Karpas-422 (cell line): ENCODE measurements around the gene FOXK1. TPM values are rescaled to one million over a fixed set of nuclear protein-coding genes. Genes with fewer than 3 reads are reported as not detected.
"Not testable (repeated sequence)": the region's sequence is repeated elsewhere in the genome, so short reads cannot be mapped to it uniquely, and the experiment has no call there.

ENCODE experiments used
- DNase-seq: peaks from one replicate; pipeline ENCODE4 v3.0.0-alpha.2; 2015
- H2AFZ ChIP-seq: fragments of 200-600 bp; sonication (generic); 2 replicates; pipeline ENCODE4 v1.6.1; 2014; ENCODE audit warnings: antibody characterized with exemption, low read length, mixed read lengths
- H3K27ac ChIP-seq: fragments of 200-600 bp; sonication (generic); 2 replicates; pipeline ENCODE4 v1.5.1; 2014; ENCODE audit warnings: mild to moderate bottlenecking, low read length, moderate library complexity
- H3K27me3 ChIP-seq: fragments of 200-600 bp; sonication (generic); 2 replicates; pipeline ENCODE4 v1.6.1; 2014; ENCODE audit warnings: low read length, mixed read lengths
- H3K36me3 ChIP-seq: fragments of 200-600 bp; sonication (generic); 2 replicates; pipeline ENCODE4 v1.6.1; 2014; ENCODE audit warnings: low read length, mixed read lengths; ENCODE audit not compliant: insufficient read depth
- H3K4me1 ChIP-seq: fragments of 200-600 bp; sonication (generic); 2 replicates; pipeline ENCODE4 v1.6.1; 2014; ENCODE audit warnings: mild to moderate bottlenecking, low read length, mixed read lengths
- H3K4me2 ChIP-seq: fragments of 200-600 bp; sonication (generic); 2 replicates; pipeline ENCODE4 v1.6.1; 2014; ENCODE audit warnings: low read length, low read depth, mild to moderate bottlenecking; ENCODE audit not compliant: poor library complexity, severe bottlenecking
- H3K4me3 ChIP-seq: fragments of 200-600 bp; sonication (generic); 2 replicates; pipeline ENCODE4 v1.5.1; 2014; ENCODE audit warnings: mild to moderate bottlenecking, antibody characterized with exemption, low read length, mixed read lengths
- H3K79me2 ChIP-seq: fragments of 200-600 bp; sonication (generic); 2 replicates; pipeline ENCODE4 v1.6.1; 2014; ENCODE audit warnings: mild to moderate bottlenecking, low read length, mixed read lengths
- H3K9ac ChIP-seq: fragments of 200-600 bp; sonication (generic); 2 replicates; pipeline ENCODE4 v1.6.0; 2014; ENCODE audit warnings: low read length
- H3K9me2 ChIP-seq: fragments of 200-600 bp; sonication (generic), shearing (Covaris generic); replicated peaks from 2 replicates; pipeline ENCODE4 v1.6.0; 2014; ENCODE audit warnings: mild to moderate bottlenecking, low read length, moderate library complexity; ENCODE audit not compliant: insufficient read depth
- H3K9me3 ChIP-seq: fragments of 300-700, 200-600 bp; sonication (generic); 2 replicates; pipeline ENCODE4 v1.6.1; 2014; ENCODE audit warnings: low read length, mixed read lengths
- H4K20me1 ChIP-seq: fragments of 200-600 bp; sonication (generic); 2 replicates; pipeline ENCODE4 v1.6.1; 2014; ENCODE audit warnings: mild to moderate bottlenecking, antibody characterized with exemption, low read length, low read depth; ENCODE audit not compliant: insufficient read depth
- total RNA-seq: library from RNA; depleted of rRNA; stranded (reverse); fragments of >200 nt; shearing (Covaris generic); gene quantifications from 2 replicates; pipeline ENCODE4 v1.2.3, GENCODE V29; 2014; ENCODE audit warnings: low replicate concordance

Gene FOXK1
- total RNA-seq, 1 experiment from 2014 or later: 20.3 TPM

- H3K4me3 ChIP-seq, H2AFZ ChIP-seq, H4K20me1 ChIP-seq, H3K27me3 ChIP-seq, H3K79me2 ChIP-seq, H3K36me3 ChIP-seq, H3K9me3 ChIP-seq, DNase-seq, H3K27ac ChIP-seq, H3K9ac ChIP-seq, H3K4me2 ChIP-seq, H3K9me2 ChIP-seq: not testable (repeated sequence)
- H3K4me1 ChIP-seq: peaks cover 11% of the 10 kb centered on the region
Measured at GRCh38 chr7:4643204-4643471, 39.0 kb upstream of the FOXK1 start.

GRCh38 chr7:4645246-4645645 is 36.8 kb upstream of the FOXK1 start:
- Histone ChIP-seq H3K4me3 (no peak overlapping the region), H3K9me3 (no peaks in the 10 kb centered on the region), H3K27me3 (no peaks in the 10 kb centered on the region), H4K20me1 (no peaks in the 10 kb centered on the region), H3K4me2 (no peak overlapping the region), H3K4me1 (peaks cover 11% of the 10 kb centered on the region), H3K79me2 (no peaks in the 10 kb centered on the region), H3K9ac (no peak overlapping the region), H3K36me3 (no peaks in the 10 kb centered on the region), H2AFZ (no peak overlapping the region), H3K9me2 (no peaks in the 10 kb centered on the region), H3K27ac (no peak overlapping the region)
- DNase-seq: no peak

- H3K9ac ChIP-seq: no peak overlapping the region
- H3K4me2 ChIP-seq: no peak overlapping the region
- no peaks in the 10 kb centered on the region for H3K9me2 ChIP-seq
- H3K9me3 ChIP-seq: no peaks in the 10 kb centered on the region
- H3K27ac ChIP-seq: no peak overlapping the region
- no peaks in the 10 kb centered on the region for H3K4me1 ChIP-seq
- no peaks in the 10 kb centered on the region for H3K36me3 ChIP-seq
- no peak overlapping the region for H2AFZ ChIP-seq
- H3K4me3 ChIP-seq: no peak overlapping the region
- H3K27me3 ChIP-seq: no peaks in the 10 kb centered on the region
- H4K20me1 ChIP-seq: no peaks in the 10 kb centered on the region
- DNase-seq: no peak
- no peaks in the 10 kb centered on the region for H3K79me2 ChIP-seq
Measured at GRCh38 chr7:4648111-4648510, 34.0 kb upstream of the FOXK1 start.

DNA sequence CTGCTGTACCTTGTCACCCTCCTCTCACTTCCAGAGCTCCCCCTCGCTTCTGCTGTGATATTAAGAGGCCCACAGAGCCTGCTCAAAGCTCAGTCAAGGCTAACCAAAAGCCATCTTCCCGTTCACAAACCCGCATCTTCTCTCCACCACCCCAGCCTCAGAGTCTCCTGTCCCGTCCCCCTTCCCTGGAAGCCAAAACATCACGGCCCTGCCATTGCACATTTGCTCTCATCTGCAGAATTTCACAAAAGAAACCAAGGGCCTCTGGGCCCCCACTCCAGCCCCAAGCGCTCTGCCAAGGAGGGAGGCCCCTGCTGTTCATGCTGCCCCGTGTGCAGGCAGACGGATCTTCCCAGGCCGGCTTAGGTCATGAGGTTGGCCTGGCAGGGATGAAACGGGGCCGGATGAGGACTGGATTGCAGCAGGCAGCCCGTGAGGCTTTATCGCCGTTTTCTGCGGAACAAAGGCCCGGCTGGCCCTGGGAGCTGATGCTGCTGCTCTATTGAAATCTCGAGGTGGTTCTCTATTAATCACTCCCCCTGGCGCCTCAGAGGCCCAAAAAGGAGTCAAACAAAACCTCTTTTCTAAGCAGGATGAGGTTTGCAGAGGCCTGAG is 31.6 kb upstream of the FOXK1 start:
- Histone ChIP-seq H3K4me2 (no peak overlapping the region), H3K79me2 (no peaks in the 10 kb centered on the region), H3K36me3 (no peaks in the 10 kb centered on the region), H3K9ac (no peak overlapping the region), H3K27ac (no peak overlapping the region), H3K4me3 (no peak overlapping the region), H4K20me1 (no peaks in the 10 kb centered on the region), H2AFZ (no peak overlapping the region), H3K9me3 (no peaks in the 10 kb centered on the region), H3K4me1 (no peaks in the 10 kb centered on the region), H3K27me3 (no peaks in the 10 kb centered on the region), H3K9me2 (no peaks in the 10 kb centered on the region)
- DNase-seq: no peak

DNA sequence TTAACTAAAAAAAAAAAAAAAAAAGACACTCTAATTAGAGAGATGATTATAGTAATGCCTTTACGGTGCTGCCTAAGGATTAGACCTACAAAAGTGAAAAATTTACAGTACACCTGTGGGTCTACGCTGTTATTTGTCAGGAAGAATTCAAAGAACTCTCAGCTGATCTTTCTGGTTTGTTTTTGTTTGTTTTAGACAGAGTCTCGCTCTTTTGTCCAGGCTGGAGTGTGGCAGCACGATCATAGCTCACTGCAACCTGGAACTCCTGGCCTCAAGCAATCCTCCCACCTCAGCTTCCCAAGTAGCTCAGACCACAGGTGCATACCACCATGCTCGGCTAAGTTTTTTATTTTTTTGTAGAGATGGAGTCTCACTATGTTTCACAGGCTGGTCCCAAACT is 28.3 kb upstream of the FOXK1 start:
- H3K4me1 ChIP-seq: no peaks in the 10 kb centered on the region

DNA sequence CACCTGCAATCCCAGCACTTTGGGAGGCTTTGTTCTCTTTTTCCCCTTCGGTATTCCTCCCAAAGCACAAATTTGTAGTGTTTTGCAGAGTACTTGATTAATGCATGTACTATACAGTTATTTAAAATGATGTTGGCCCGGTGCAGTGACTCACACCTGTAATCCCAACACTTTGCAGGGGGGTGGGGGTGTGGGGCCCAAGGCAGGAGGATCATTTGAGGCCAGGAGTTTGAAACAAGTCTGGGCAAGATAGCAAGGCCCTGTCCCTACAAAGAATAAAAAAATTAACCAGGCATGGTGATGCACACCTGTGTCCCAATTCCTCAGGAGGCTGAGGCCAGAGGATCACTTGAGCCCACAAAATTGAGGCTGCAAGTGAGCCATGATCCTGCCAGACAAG is 26.8 kb upstream of the FOXK1 start:
- H3K9ac ChIP-seq: no peak overlapping the region
- H4K20me1 ChIP-seq: no peaks in the 10 kb centered on the region
- H3K9me2 ChIP-seq: no peaks in the 10 kb centered on the region
- H3K4me2 ChIP-seq: no peak overlapping the region
- H3K4me1 ChIP-seq: no peaks in the 10 kb centered on the region
- H3K79me2 ChIP-seq: no peaks in the 10 kb centered on the region
- H3K27me3 ChIP-seq: no peaks in the 10 kb centered on the region; the same call in 1 of the 2 replicates
- no peak for DNase-seq
- no peak overlapping the region for H2AFZ ChIP-seq
- no peaks in the 10 kb centered on the region; the same call in 1 of the 2 replicates for H3K36me3 ChIP-seq
- H3K9me3 ChIP-seq: peaks cover 11% of the 10 kb centered on the region
- no peak overlapping the region for H3K27ac ChIP-seq
- H3K4me3 ChIP-seq: no peak overlapping the region

More for the DNA sequence above, 28.3 kb upstream of the FOXK1 start:
- no peak overlapping the region for H3K4me2 ChIP-seq
- H3K36me3 ChIP-seq: no peaks in the 10 kb centered on the region
- H3K79me2 ChIP-seq: no peaks in the 10 kb centered on the region
- peaks cover 6% of the 10 kb centered on the region; the same call in 1 of the 2 replicates for H3K9me3 ChIP-seq
- no peak for DNase-seq
- H3K27ac ChIP-seq: no peak overlapping the region
- H3K9me2 ChIP-seq: no peaks in the 10 kb centered on the region
- no peak overlapping the region for H3K4me3 ChIP-seq
- H3K27me3 ChIP-seq: no peaks in the 10 kb centered on the region; the same call in 1 of the 2 replicates
- no peak overlapping the region for H3K9ac ChIP-seq
- no peaks in the 10 kb centered on the region for H4K20me1 ChIP-seq
- H2AFZ ChIP-seq: no peak overlapping the region

GRCh38 chr7:4655896-4656295 is 26.2 kb upstream of the FOXK1 start:
- Histone ChIP-seq H3K27me3 (no peaks in the 10 kb centered on the region; the same call in 1 of the 2 replicates), H2AFZ (no peak overlapping the region), H4K20me1 (no peaks in the 10 kb centered on the region), H3K9me2 (no peaks in the 10 kb centered on the region), H3K79me2 (no peaks in the 10 kb centered on the region), H3K9ac (no peak overlapping the region), H3K27ac (no peak overlapping the region), H3K9me3 (peaks cover 15% of the 10 kb centered on the region), H3K36me3 (no peaks in the 10 kb centered on the region; the same call in 1 of the 2 replicates), H3K4me3 (no peak overlapping the region), H3K4me2 (no peak overlapping the region), H3K4me1 (no peaks in the 10 kb centered on the region)
- no peak for DNase-seq

- no peak for DNase-seq
- Histone ChIP-seq H4K20me1 (no peaks in the 10 kb centered on the region), H3K36me3 (no peaks in the 10 kb centered on the region; the same call in 1 of the 2 replicates), H3K27ac (no peak overlapping the region), H3K9me3 (peaks cover 15% of the 10 kb centered on the region), H3K27me3 (no peaks in the 10 kb centered on the region; the same call in 1 of the 2 replicates), H3K4me1 (no peaks in the 10 kb centered on the region), H3K4me3 (no peak overlapping the region), H3K4me2 (no peak overlapping the region), H3K9ac (no peak overlapping the region), H3K9me2 (no peaks in the 10 kb centered on the region), H3K79me2 (no peaks in the 10 kb centered on the region), H2AFZ (no peak overlapping the region)
Measured at GRCh38 chr7:4657640-4658417, 24.3 kb upstream of the FOXK1 start.
